ENCODE measurements around the gene HOXD10.

- TF ChIP-seq CTCF (IDR thresholded peaks at IDR 0.05): no peak
- TF ChIP-seq POLR2AphosphoS5 (IDR thresholded peaks at IDR 0.05): no peak
- TF ChIP-seq POLR2A (IDR thresholded peaks at IDR 0.05): no peak
Observed at GRCh38 chr2:176165370-176166050, 48.9 kb downstream of the HOXD10 start.
